ENCODE results near the gene PLEKHG4B.

The PLEKHG4B gene

GRCh38 chr5:142246-142810, 50.4 kb downstream of the PLEKHG4B start:
- H3K4me1 Mint-ChIP-seq, result peaks cover 5% of the 10 kb centered on the region
- no peak for ATAC-seq (ENCODE audit: low read depth)
- no peak overlapping the region for H3K4me3 Mint-ChIP-seq
- H3K27ac Mint-ChIP-seq, result no peak overlapping the region
- no peak for DNase-seq (ENCODE audit: low spot score in 2 of 2)
- H3K9me3 Mint-ChIP-seq, result peaks cover 10% of the 10 kb centered on the region
- peaks cover 8% of the 10 kb centered on the region for H3K36me3 Mint-ChIP-seq
- peaks cover 18% of the 10 kb centered on the region for H3K27me3 Mint-ChIP-seq

- H3K27ac Mint-ChIP-seq, result no peak overlapping the region
- H3K27me3 Mint-ChIP-seq, result peaks cover 18% of the 10 kb centered on the region
- DNase-seq (ENCODE audit: low spot score in 2 of 2) (no peak), ATAC-seq (ENCODE audit: low read depth) (no peak)
- H3K36me3 Mint-ChIP-seq, result peaks cover 11% of the 10 kb centered on the region
- H3K4me3 Mint-ChIP-seq, result no peak overlapping the region
- H3K9me3 Mint-ChIP-seq, result peaks cover 17% of the 10 kb centered on the region
- H3K4me1 Mint-ChIP-seq, result peaks cover 5% of the 10 kb centered on the region
Measured at GRCh38 chr5:143041-143440, 51.1 kb downstream of the PLEKHG4B start.

GRCh38 chr5:144941-145340, 53.0 kb downstream of the PLEKHG4B start:
- peaks cover 5% of the 10 kb centered on the region for H3K4me1 Mint-ChIP-seq
- no peak overlapping the region for H3K4me3 Mint-ChIP-seq
- peaks cover 18% of the 10 kb centered on the region for H3K9me3 Mint-ChIP-seq
- DNase-seq (ENCODE audit: low spot score in 2 of 2), result no peak
- ATAC-seq (ENCODE audit: low read depth), result no peak
- H3K27me3 Mint-ChIP-seq, result peaks cover 18% of the 10 kb centered on the region
- peaks cover 11% of the 10 kb centered on the region for H3K36me3 Mint-ChIP-seq
- H3K27ac Mint-ChIP-seq, result no peak overlapping the region

GRCh38 chr5:145585-146323, 53.8 kb downstream of the PLEKHG4B start:
- ATAC-seq (ENCODE audit: low read depth) (no peak), DNase-seq (ENCODE audit: low spot score in 2 of 2) (no peak)
- H3K9me3 Mint-ChIP-seq, result peaks cover 18% of the 10 kb centered on the region
- no peak overlapping the region for H3K4me3 Mint-ChIP-seq
- H3K27me3 Mint-ChIP-seq, result peaks cover 18% of the 10 kb centered on the region
- H3K36me3 Mint-ChIP-seq, result peaks cover 11% of the 10 kb centered on the region
- no peak overlapping the region for H3K27ac Mint-ChIP-seq
- peaks cover 5% of the 10 kb centered on the region for H3K4me1 Mint-ChIP-seq

- Mint-ChIP-seq H3K27me3 (peaks cover 12% of the 10 kb centered on the region), H3K4me3 (no peak overlapping the region), H3K36me3 (peaks cover 11% of the 10 kb centered on the region), H3K4me1 (no peaks in the 10 kb centered on the region), H3K27ac (no peak overlapping the region), H3K9me3 (peaks cover 17% of the 10 kb centered on the region)
- ATAC-seq (ENCODE audit: low read depth), result no peak
- no peak for DNase-seq (ENCODE audit: low spot score in 2 of 2)
Measured at GRCh38 chr5:147751-148150, 55.8 kb downstream of the PLEKHG4B start.

GRCh38 chr5:149745-150485, 57.9 kb downstream of the PLEKHG4B start:
- Mint-ChIP-seq H3K4me3 (no peak overlapping the region), H3K27me3 (peaks cover 7% of the 10 kb centered on the region), H3K27ac (no peak overlapping the region), H3K9me3 (peaks cover 17% of the 10 kb centered on the region), H3K36me3 (peaks cover 11% of the 10 kb centered on the region), H3K4me1 (no peaks in the 10 kb centered on the region)
- no peak for DNase-seq (ENCODE audit: low spot score in 2 of 2)
- ATAC-seq (ENCODE audit: low read depth), result no peak

- Mint-ChIP-seq H3K27ac (no peak overlapping the region), H3K27me3 (peaks cover 7% of the 10 kb centered on the region), H3K36me3 (peaks cover 11% of the 10 kb centered on the region), H3K4me1 (no peaks in the 10 kb centered on the region), H3K9me3 (peaks cover 17% of the 10 kb centered on the region), H3K4me3 (no peak overlapping the region)
- ATAC-seq (ENCODE audit: low read depth), result no peak
- DNase-seq (ENCODE audit: low spot score in 2 of 2), result no peak
Measured at GRCh38 chr5:150746-151145, 58.8 kb downstream of the PLEKHG4B start.

- peaks cover 10% of the 10 kb centered on the region for H3K9me3 Mint-ChIP-seq
- no peaks in the 10 kb centered on the region for H3K4me1 Mint-ChIP-seq
- ATAC-seq (ENCODE audit: low read depth) (no peak), DNase-seq (ENCODE audit: low spot score in 2 of 2) (no peak)
- H3K4me3 Mint-ChIP-seq, result no peak overlapping the region
- peaks cover 5% of the 10 kb centered on the region for H3K36me3 Mint-ChIP-seq
- H3K27ac Mint-ChIP-seq, result no peak overlapping the region
- peaks cover 6% of the 10 kb centered on the region for H3K27me3 Mint-ChIP-seq
Measured at GRCh38 chr5:152077-152476, 60.1 kb downstream of the PLEKHG4B start.

GRCh38 chr5:153256-153655, 61.3 kb downstream of the PLEKHG4B start:
- Mint-ChIP-seq H3K36me3 (no peaks in the 10 kb centered on the region), H3K27me3 (peaks cover 9% of the 10 kb centered on the region), H3K4me1 (no peaks in the 10 kb centered on the region), H3K9me3 (peaks cover 2% of the 10 kb centered on the region), H3K4me3 (no peak overlapping the region), H3K27ac (no peak overlapping the region)
- DNase-seq (ENCODE audit: low spot score in 2 of 2) (no peak), ATAC-seq (ENCODE audit: low read depth) (no peak)

- Mint-ChIP-seq H3K9me3 (no peaks in the 10 kb centered on the region), H3K27ac (no peak overlapping the region), H3K27me3 (peaks cover 18% of the 10 kb centered on the region), H3K36me3 (peaks cover 2% of the 10 kb centered on the region), H3K4me1 (peaks cover 2% of the 10 kb centered on the region), H3K4me3 (no peak overlapping the region)
- DNase-seq (ENCODE audit: low spot score in 2 of 2) (no peak), ATAC-seq (ENCODE audit: low read depth) (no peak)
Measured at GRCh38 chr5:154236-154635, 62.3 kb downstream of the PLEKHG4B start.

GRCh38 chr5:154826-155225, 62.9 kb downstream of the PLEKHG4B start:
- Mint-ChIP-seq H3K27me3 (peaks cover 22% of the 10 kb centered on the region), H3K27ac (no peak overlapping the region), H3K36me3 (peaks cover 2% of the 10 kb centered on the region), H3K9me3 (no peaks in the 10 kb centered on the region), H3K4me3 (no peak overlapping the region), H3K4me1 (peaks cover 2% of the 10 kb centered on the region)
- no peak for ATAC-seq (ENCODE audit: low read depth)
- no peak for DNase-seq (ENCODE audit: low spot score in 2 of 2)

GRCh38 chr5:155651-156410, 63.9 kb downstream of the PLEKHG4B start:
- H3K27me3 Mint-ChIP-seq, result peaks cover 26% of the 10 kb centered on the region
- ATAC-seq (ENCODE audit: low read depth) (no peak), DNase-seq (ENCODE audit: low spot score in 2 of 2) (no peak)
- no peak overlapping the region for H3K27ac Mint-ChIP-seq
- peaks cover 2% of the 10 kb centered on the region for H3K36me3 Mint-ChIP-seq
- H3K4me3 Mint-ChIP-seq, result no peak overlapping the region
- H3K4me1 Mint-ChIP-seq, result peaks cover 2% of the 10 kb centered on the region
- no peaks in the 10 kb centered on the region for H3K9me3 Mint-ChIP-seq

GRCh38 chr5:156411-157072, 64.6 kb downstream of the PLEKHG4B start:
- Mint-ChIP-seq H3K4me3 (no peak overlapping the region), H3K36me3 (peaks cover 2% of the 10 kb centered on the region), H3K9me3 (no peaks in the 10 kb centered on the region), H3K27me3 (peaks cover 28% of the 10 kb centered on the region), H3K27ac (no peak overlapping the region), H3K4me1 (peaks cover 2% of the 10 kb centered on the region)
- DNase-seq (ENCODE audit: low spot score in 2 of 2), result no peak
- ATAC-seq (ENCODE audit: low read depth), result no peak

All from memory B cell (primary cell).